KMS-11 (cell line): ENCODE results near the gene NDUFAF5.

ENCODE experiments used
- H2AFZ ChIP-seq: fragments of 200-600 bp; sonication (generic); 2 replicates; pipeline ENCODE4 v1.6.1; 2016; ENCODE audit warnings: antibody characterized with exemption, mixed run types, low read depth
- H3K27ac ChIP-seq: fragments of 200-600 bp; sonication (generic); 2 replicates; pipeline ENCODE4 v1.6.1; 2016; ENCODE audit warnings: mild to moderate bottlenecking, mixed run types
- H3K27me3 ChIP-seq: fragments of 200-600 bp; sonication (generic); 2 replicates; pipeline ENCODE4 v1.6.1; 2017; ENCODE audit warnings: mild to moderate bottlenecking, low read depth, mixed run types, moderate library complexity; ENCODE audit not compliant: insufficient read depth
- H3K36me3 ChIP-seq: fragments of 200-600 bp; sonication (generic); 2 replicates; pipeline ENCODE4 v1.6.1; 2017; ENCODE audit warnings: mild to moderate bottlenecking, mixed run types; ENCODE audit not compliant: insufficient read depth
- H3K4me1 ChIP-seq: fragments of 200-600 bp; sonication (generic); 2 replicates; pipeline ENCODE4 v1.6.1; 2016; ENCODE audit warnings: mild to moderate bottlenecking, low read depth, mixed run types; ENCODE audit not compliant: poor library complexity, severe bottlenecking
- H3K4me2 ChIP-seq: fragments of 200-600 bp; sonication (generic); 2 replicates; pipeline ENCODE4 v1.7.0; 2016; ENCODE audit warnings: mild to moderate bottlenecking, mixed run types
- H3K4me3 ChIP-seq: fragments of 200-600 bp; sonication (generic); IDR thresholded peaks from 2 replicates; pipeline ENCODE4 v1.6.1; 2017; ENCODE audit warnings: low read depth, low read length, mixed read lengths; ENCODE audit not compliant: insufficient read depth
- H3K79me2 ChIP-seq: fragments of 200-600 bp; sonication (generic); 2 replicates; pipeline ENCODE4 v1.6.1; 2016; ENCODE audit warnings: low read depth, mixed run types; ENCODE audit not compliant: insufficient read depth
- H3K9ac ChIP-seq: fragments of 200-600 bp; sonication (generic); 2 replicates; pipeline ENCODE4 v1.6.1; 2016; ENCODE audit warnings: mild to moderate bottlenecking, mixed run types
- H4K20me1 ChIP-seq: fragments of 200-600 bp; sonication (generic); 2 replicates; pipeline ENCODE4 v1.6.1; 2016; ENCODE audit warnings: mild to moderate bottlenecking, mixed run types; ENCODE audit not compliant: insufficient read depth
- CTCF ChIP-seq: fragments of 200-600 bp; sonication (generic); conservative IDR thresholded peaks from 2 replicates; pipeline ENCODE4 v1.6.1; 2017; ENCODE audit warnings: low read depth, mild to moderate bottlenecking, antibody characterized with exemption, low read length, moderate library complexity, mixed read lengths

The NDUFAF5 gene

GRCh38 chr20:13770141-13770540, 14.7 kb upstream of the NDUFAF5 start:
- H3K4me2 ChIP-seq = no peak overlapping the region
- H3K27ac ChIP-seq = no peak overlapping the region
- no peak overlapping the region for H3K9ac ChIP-seq
- peaks cover 8% of the 10 kb centered on the region for H3K4me1 ChIP-seq
- H3K79me2 ChIP-seq = no peaks in the 10 kb centered on the region
- H3K4me3 ChIP-seq = no peak overlapping the region
- no peak overlapping the region for H2AFZ ChIP-seq
- H3K36me3 ChIP-seq = peaks cover 10% of the 10 kb centered on the region; the same call in 1 of the 2 replicates
- TF ChIP-seq CTCF = no peak
- H3K27me3 ChIP-seq = no peaks in the 10 kb centered on the region
- no peaks in the 10 kb centered on the region; the same call in 1 of the 2 replicates for H4K20me1 ChIP-seq

- no peak overlapping the region for H3K4me3 ChIP-seq
- H3K4me2 ChIP-seq = no peak overlapping the region
- no peak overlapping the region for H2AFZ ChIP-seq
- no peaks in the 10 kb centered on the region for H3K4me1 ChIP-seq
- no peak overlapping the region for H3K9ac ChIP-seq
- peaks cover 5% of the 10 kb centered on the region; the same call in 1 of the 2 replicates for H3K36me3 ChIP-seq
- no peaks in the 10 kb centered on the region; the same call in 1 of the 2 replicates for H4K20me1 ChIP-seq
- H3K27ac ChIP-seq = no peak overlapping the region
- H3K79me2 ChIP-seq = no peaks in the 10 kb centered on the region
- peak; percentile 61 for TF ChIP-seq CTCF
- H3K27me3 ChIP-seq = no peaks in the 10 kb centered on the region
These were observed 12.9 kb upstream of the NDUFAF5 start for GRCh38 chr20:13771853-13772453.

GRCh38 chr20:13772529-13772928, 12.3 kb upstream of the NDUFAF5 start:
- Histone ChIP-seq H3K4me3 (no peak overlapping the region), H3K4me1 (no peaks in the 10 kb centered on the region), H3K4me2 (no peak overlapping the region), H2AFZ (no peak overlapping the region), H3K27me3 (no peaks in the 10 kb centered on the region), H3K79me2 (no peaks in the 10 kb centered on the region), H4K20me1 (no peaks in the 10 kb centered on the region; the same call in 1 of the 2 replicates), H3K36me3 (peaks cover 5% of the 10 kb centered on the region; the same call in 1 of the 2 replicates), H3K27ac (no peak overlapping the region), H3K9ac (no peak overlapping the region)
- no peak for TF ChIP-seq CTCF

- H3K79me2 ChIP-seq = no peaks in the 10 kb centered on the region
- peaks cover 3% of the 10 kb centered on the region; the same call in 1 of the 2 replicates for H3K36me3 ChIP-seq
- H2AFZ ChIP-seq = no peak overlapping the region
- no peaks in the 10 kb centered on the region for H3K4me1 ChIP-seq
- H3K27me3 ChIP-seq = no peaks in the 10 kb centered on the region
- no peaks in the 10 kb centered on the region; the same call in 1 of the 2 replicates for H4K20me1 ChIP-seq
- TF ChIP-seq CTCF = no peak
- no peak overlapping the region for H3K4me2 ChIP-seq
- no peak overlapping the region for H3K4me3 ChIP-seq
- no peak overlapping the region for H3K9ac ChIP-seq
- H3K27ac ChIP-seq = no peak overlapping the region
These were observed 9.0 kb upstream of the NDUFAF5 start for GRCh38 chr20:13775867-13776266.
